VCaP (cell line): Measurements from ENCODE around the gene BEST2.

Experiments
- H3K27ac ChIP-seq: fragments of 450-650 bp; 2 replicates; pipeline ENCODE4 v1.5.1; 2017
- TF ChIP-seq, protein P1 (sequence below): fragments of 450-650 bp; conservative IDR thresholded peaks from 2 replicates; pipeline ENCODE4 v1.5.1; 2017; ENCODE audit warnings: mild to moderate bottlenecking, moderate library complexity

Gene BEST2

DNA sequence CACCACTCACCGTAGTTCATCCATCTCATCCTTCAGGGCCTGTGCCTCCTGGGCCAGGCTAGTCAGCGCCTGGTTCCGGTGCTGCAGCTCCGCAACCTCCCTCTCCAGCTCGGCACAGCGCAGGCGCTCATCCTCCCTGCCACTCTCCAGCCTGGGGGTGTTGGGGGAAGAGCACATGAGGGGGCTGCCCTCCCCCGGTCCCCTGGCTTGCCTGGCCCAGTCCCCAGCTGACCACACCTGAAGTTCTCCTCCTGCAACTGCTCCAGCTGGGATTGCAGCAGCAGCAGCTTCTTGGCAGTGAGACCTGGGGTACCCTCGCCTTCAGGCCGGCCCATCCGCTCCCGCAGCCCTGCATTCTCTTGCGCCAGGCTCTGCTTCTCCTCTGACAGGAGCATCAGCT lies 19.3 kb downstream of the BEST2 start:
- TF ChIP-seq, protein P1, sequence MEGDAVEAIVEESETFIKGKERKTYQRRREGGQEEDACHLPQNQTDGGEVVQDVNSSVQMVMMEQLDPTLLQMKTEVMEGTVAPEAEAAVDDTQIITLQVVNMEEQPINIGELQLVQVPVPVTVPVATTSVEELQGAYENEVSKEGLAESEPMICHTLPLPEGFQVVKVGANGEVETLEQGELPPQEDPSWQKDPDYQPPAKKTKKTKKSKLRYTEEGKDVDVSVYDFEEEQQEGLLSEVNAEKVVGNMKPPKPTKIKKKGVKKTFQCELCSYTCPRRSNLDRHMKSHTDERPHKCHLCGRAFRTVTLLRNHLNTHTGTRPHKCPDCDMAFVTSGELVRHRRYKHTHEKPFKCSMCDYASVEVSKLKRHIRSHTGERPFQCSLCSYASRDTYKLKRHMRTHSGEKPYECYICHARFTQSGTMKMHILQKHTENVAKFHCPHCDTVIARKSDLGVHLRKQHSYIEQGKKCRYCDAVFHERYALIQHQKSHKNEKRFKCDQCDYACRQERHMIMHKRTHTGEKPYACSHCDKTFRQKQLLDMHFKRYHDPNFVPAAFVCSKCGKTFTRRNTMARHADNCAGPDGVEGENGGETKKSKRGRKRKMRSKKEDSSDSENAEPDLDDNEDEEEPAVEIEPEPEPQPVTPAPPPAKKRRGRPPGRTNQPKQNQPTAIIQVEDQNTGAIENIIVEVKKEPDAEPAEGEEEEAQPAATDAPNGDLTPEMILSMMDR, result no peak
- H3K27ac ChIP-seq, result no peak overlapping the region

- TF ChIP-seq, protein P1, result no peak
- H3K27ac ChIP-seq, result 0 out of 2 replicates have a peak overlapping the region, but pooled peaks have one; percentile 93
Measured at GRCh38 chr19:12772323-12772722, 20.7 kb downstream of the BEST2 start.

DNA sequence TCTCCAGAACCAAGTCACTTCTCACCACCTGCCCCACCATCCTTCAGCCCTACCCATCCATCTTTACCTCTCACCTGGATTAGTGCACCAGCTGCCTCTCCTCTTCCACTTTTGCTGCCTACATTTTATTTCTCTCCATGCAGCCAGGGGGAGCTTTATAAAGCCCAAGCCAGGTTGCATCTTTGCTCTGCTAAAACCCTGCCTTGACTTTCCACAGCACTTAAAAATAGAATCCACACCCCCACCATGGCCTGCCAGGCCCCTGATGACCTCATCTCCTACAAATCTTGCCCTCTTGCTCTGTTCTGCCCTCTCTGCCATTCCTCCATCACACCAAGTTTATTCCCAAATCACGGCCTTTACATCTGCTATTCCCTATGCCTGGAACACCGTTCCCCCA lies 22.0 kb downstream of the BEST2 start:
- peak overlapping the region; percentile 93 for H3K27ac ChIP-seq
- TF ChIP-seq, protein P1, result 0 out of 2 replicates have a peak, but pooled peaks have one; percentile 14

DNA sequence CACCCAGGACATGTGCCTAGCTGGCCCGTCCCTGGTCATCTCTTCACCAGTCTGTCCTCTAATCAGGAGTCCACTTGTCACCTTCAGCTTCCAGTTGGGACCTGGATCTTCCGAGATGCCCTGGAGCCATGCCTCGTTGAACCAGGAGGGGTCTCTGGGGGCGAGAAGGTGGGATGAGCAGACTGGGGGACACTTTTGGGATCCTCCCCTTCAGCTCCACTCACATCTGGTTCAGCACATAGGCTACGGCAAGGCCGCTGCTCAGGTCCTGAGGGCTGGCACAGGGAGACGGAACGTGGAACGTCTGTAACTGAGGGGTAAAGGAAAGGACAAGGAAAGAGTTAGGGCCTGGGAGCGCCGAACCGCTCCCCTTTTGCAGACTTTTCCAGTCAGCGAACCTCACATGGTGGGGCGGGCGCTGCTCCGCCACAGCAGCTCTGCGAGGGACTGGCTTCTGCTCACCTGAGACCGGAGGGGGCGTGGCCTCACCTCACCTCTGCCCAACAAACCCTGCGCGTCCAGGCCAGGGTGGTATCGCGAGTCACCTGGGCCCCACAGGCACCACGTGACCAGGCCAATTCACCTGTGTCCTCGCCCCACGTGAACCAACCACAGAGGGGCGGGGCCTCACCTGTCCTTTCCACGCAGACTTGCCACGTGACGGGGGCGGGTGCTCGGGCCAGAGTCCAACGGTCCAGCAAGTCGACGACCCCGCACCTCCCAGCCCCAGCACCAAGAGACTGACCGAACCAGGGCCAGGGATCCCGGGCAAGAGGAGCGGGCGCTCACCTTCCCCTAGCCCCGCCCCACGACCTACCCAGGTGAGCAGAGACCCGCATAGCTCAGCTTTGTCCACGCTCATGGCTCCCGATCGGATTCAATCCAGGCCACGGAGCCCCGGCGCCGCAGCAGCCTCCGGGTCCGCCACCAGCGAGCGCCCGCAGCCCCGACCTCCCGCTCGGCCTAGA lies 23.3 kb downstream of the BEST2 start, which contains the start of gene HOOK2:
TSS of gene HOOK2 (minus strand) at position 965 of the 968 bp plus-strand sequence. CDS start at position 862, 103 bp downstream.
- H3K27ac ChIP-seq, result peak within 1 kb of the TSS; percentile 93

DNA sequence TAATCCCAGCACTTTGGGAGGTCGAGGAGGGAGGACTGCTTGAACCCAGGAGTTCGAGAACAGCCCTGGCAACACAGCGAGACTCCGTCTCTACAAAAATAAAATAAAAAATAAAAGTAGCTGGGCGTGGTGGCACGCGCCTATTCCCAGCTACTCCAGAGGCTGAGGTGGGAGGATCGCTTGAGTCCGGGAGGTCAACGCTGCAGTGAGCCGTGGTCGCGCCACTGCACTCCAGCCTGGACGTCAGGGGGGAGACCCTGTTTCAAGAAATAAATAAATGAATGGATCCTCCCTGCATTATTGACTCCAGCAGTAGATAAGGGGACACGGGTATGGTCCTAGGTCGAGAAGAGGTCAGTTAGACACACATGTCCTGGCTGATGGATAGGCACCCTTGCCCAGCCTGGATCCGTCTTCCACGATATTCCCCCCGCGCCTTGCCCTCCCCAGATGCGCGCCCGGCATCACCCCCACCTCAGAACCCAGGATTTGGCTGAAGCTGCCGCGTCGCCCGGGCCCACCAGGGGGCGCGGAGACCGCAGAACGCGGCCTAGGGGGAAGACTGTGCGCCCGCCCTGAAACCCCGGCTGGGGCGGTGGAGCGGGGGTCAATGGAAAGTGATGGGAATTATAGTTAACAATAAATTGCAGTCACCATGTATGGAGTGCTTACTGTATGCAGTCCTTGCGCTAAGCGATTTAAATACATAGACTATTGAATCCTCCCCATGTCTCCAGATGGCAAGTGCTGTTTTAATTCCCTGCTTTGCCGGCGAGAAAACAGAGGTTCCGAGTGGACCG lies 25.8 kb downstream of the BEST2 start:
- TF ChIP-seq, protein P1, result peak; percentile 96
- H3K27ac ChIP-seq, result peak overlapping the region; percentile 75

More for the DNA sequence above, 23.3 kb downstream of the BEST2 start, which contains the start of gene HOOK2:
- TF ChIP-seq, protein P1, result no peak

DNA sequence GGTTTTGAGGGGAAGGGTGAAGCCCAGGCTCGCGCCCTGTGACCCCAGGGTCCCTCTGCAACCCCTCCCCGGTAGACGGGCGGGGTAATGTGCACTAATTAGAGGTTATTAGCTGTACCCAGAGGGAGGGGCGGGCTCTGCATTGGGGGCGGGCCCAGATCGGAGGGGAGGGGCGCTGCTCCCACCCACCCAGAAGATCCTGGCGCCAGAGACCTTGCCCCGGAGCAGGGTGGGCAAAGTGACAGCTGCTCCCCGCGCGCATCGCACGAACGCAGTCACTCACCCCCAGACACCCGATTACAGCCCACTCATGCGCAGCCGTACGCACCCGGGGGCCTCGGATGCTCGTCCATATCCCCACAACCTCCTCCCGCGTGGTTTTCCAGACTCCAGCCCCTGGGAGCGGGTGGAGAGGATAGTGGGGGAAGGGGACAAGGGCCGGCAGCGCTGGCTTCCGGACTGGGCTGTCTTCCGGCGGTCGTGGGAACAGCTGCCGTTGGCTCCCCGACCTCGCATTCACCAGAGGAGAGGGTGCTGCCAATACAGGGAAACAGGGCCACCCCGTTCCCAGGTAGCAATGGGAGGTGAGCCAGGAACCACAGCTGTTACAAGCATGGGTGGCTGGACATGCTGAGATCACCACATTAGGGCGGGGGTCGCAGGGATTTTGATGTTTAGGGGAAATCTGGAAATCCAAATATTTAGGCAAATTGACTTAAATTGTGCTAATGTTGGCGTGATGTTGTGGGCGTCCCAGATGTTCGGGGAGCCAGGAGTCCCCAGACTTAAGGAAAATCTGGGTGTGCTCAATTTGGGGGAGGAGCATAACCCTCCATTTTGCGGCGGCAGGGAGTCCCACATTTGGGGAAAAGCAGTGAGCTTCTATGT lies 26.7 kb downstream of the BEST2 start:
- TF ChIP-seq, protein P1, result no peak
- H3K27ac ChIP-seq, result peak overlapping the region; percentile 75
